ENCODE measurements around the gene ZSCAN22.

DNA sequence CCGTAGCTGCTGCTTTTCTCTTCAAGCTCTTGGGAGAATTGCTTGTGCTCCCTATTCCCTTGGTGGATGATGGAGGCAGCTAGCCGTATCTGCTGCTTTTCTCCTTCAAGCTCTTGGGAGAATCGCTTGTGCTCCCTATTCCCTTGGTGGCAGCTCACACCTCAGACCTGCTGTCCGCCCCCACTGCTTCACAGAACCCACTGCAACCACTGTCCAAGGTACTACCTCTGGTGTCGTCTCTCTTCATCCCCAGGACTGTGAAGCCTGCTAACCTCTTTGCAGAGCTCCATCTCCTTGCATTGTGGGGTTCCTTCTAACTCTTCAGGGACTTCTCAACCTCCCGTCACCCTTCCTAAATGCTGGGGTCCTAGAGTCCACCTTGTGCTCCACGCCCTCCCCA lies 26.2 kb upstream of the ZSCAN22 start:
- TF ChIP-seq, protein P1, sequence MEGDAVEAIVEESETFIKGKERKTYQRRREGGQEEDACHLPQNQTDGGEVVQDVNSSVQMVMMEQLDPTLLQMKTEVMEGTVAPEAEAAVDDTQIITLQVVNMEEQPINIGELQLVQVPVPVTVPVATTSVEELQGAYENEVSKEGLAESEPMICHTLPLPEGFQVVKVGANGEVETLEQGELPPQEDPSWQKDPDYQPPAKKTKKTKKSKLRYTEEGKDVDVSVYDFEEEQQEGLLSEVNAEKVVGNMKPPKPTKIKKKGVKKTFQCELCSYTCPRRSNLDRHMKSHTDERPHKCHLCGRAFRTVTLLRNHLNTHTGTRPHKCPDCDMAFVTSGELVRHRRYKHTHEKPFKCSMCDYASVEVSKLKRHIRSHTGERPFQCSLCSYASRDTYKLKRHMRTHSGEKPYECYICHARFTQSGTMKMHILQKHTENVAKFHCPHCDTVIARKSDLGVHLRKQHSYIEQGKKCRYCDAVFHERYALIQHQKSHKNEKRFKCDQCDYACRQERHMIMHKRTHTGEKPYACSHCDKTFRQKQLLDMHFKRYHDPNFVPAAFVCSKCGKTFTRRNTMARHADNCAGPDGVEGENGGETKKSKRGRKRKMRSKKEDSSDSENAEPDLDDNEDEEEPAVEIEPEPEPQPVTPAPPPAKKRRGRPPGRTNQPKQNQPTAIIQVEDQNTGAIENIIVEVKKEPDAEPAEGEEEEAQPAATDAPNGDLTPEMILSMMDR (IDR thresholded peaks at IDR 0.05; ENCODE audit: low read length) = no peak
- TF ChIP-seq EZH2 (optimal IDR thresholded peaks at IDR 0.05; ENCODE audit: low read depth, low read length) = no peak
